Kidney glomerular epithelial cell (primary cell): ENCODE measurements around the gene ACTN4.

ENCODE experiments used
- DNase-seq: peaks from one replicate; lab custom pipeline; 2025; lab: John Stamatoyannopoulos, UW

ACTN4 gene

GRCh38 chr19:38723990-38724854 is 76.8 kb downstream of the ACTN4 start:
- no peak for DNase-seq

GRCh38 chr19:38725469-38726283 is 78.2 kb downstream of the ACTN4 start:
- DNase-seq = no peak

GRCh38 chr19:38726284-38726673 is 78.8 kb downstream of the ACTN4 start:
- DNase-seq = no peak

GRCh38 chr19:38726761-38727301 is 79.4 kb downstream of the ACTN4 start:
- DNase-seq = no peak

GRCh38 chr19:38727306-38727867 is 79.9 kb downstream of the ACTN4 start:
- no peak for DNase-seq

- DNase-seq = peak; percentile 15
These were observed 80.6 kb downstream of the ACTN4 start for GRCh38 chr19:38727868-38728660.

GRCh38 chr19:38728752-38729541 is 81.5 kb downstream of the ACTN4 start:
- DNase-seq = no peak

GRCh38 chr19:38729653-38730469 is 82.4 kb downstream of the ACTN4 start:
- DNase-seq = no peak

- DNase-seq = no peak
These were observed 83.0 kb downstream of the ACTN4 start for GRCh38 chr19:38730470-38730730.

GRCh38 chr19:38730731-38731589 is 83.5 kb downstream of the ACTN4 start:
- no peak for DNase-seq

- DNase-seq = no peak
These were observed 84.3 kb downstream of the ACTN4 start for GRCh38 chr19:38731654-38732301.

GRCh38 chr19:38733241-38733492 is 85.7 kb downstream of the ACTN4 start:
- no peak for DNase-seq

- DNase-seq = no peak
These were observed 86.2 kb downstream of the ACTN4 start for GRCh38 chr19:38733493-38734175.

- no peak for DNase-seq
These were observed 86.7 kb downstream of the ACTN4 start for GRCh38 chr19:38734176-38734425.

- no peak for DNase-seq
These were observed 87.2 kb downstream of the ACTN4 start for GRCh38 chr19:38734426-38735256.

- DNase-seq = no peak
These were observed 87.8 kb downstream of the ACTN4 start for GRCh38 chr19:38735257-38735686.

- no peak for DNase-seq
These were observed 88.6 kb downstream of the ACTN4 start for GRCh38 chr19:38736036-38736412.
